ENCODE results near the gene TGFB1.

The TGFB1 gene

GRCh38 chr19:41359741-41360140 lies 6.0 kb upstream of the TGFB1 start:
- no peaks in the 10 kb centered on the region for H3K36me3 ChIP-seq (ENCODE audit: control insufficient read depth in 2 of 2, insufficient read depth in 2 of 2, low read length in 2 of 2)
- no peak overlapping the region for H3K27ac ChIP-seq (ENCODE audit: low read depth in 2 of 2, low read length in 2 of 2)
- H3K9ac ChIP-seq (ENCODE audit: low read depth in 1 of 2, low read length in 2 of 2), result no peak overlapping the region
- no peak overlapping the region for H3K4me3 ChIP-seq (ENCODE audit: low read length in 2 of 2)
- no peaks in the 10 kb centered on the region for H3K27me3 ChIP-seq (ENCODE audit: control insufficient read depth in 2 of 2, insufficient read depth in 2 of 2, low read length in 2 of 2)
- H3K9me3 ChIP-seq (ENCODE audit: control insufficient read depth in 2 of 2, low read length in 2 of 2), result no peaks in the 10 kb centered on the region
- H3K4me1 ChIP-seq (ENCODE audit: control insufficient read depth in 2 of 2, insufficient read depth in 2 of 2, low read length in 2 of 2), result peaks cover 14 to 17% of the 10 kb centered on the region in 2 donors

DNA sequence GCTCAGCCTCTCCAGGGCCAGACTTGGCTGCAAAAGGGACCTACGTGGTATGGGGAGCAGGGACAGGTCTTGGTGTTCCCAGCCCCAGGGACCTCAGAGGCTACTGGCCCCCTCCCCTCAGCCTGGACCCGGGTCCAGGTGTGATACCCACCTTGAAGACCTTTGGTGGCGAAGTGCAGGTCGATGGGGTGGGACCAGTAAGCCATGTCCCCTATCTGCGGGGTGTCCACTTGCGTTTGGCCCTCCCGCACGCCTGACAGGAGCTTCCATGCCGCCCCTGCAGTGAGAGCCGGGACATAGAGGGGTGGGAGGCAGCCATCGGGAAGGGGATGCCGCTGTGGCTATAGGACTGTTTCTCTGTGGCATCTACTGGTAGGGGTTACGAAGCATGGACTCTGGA lies 4.0 kb upstream of the TGFB1 start:
- Histone ChIP-seq H3K36me3 (ENCODE audit: control insufficient read depth in 2 of 2, insufficient read depth in 2 of 2, low read length in 2 of 2) (no peaks in the 10 kb centered on the region), H3K4me3 (ENCODE audit: low read length in 2 of 2) (no peak overlapping the region), H3K27ac (ENCODE audit: low read depth in 2 of 2, low read length in 2 of 2) (no peak overlapping the region), H3K27me3 (ENCODE audit: control insufficient read depth in 2 of 2, insufficient read depth in 2 of 2, low read length in 2 of 2) (peaks cover 0 to 4% of the 10 kb centered on the region in 2 donors), H3K4me1 (ENCODE audit: control insufficient read depth in 2 of 2, insufficient read depth in 2 of 2, low read length in 2 of 2) (peaks cover 11 to 14% of the 10 kb centered on the region in 2 donors), H3K9me3 (ENCODE audit: control insufficient read depth in 2 of 2, low read length in 2 of 2) (no peaks in the 10 kb centered on the region), H3K9ac (ENCODE audit: low read depth in 1 of 2, low read length in 2 of 2) (no peak overlapping the region)

DNA sequence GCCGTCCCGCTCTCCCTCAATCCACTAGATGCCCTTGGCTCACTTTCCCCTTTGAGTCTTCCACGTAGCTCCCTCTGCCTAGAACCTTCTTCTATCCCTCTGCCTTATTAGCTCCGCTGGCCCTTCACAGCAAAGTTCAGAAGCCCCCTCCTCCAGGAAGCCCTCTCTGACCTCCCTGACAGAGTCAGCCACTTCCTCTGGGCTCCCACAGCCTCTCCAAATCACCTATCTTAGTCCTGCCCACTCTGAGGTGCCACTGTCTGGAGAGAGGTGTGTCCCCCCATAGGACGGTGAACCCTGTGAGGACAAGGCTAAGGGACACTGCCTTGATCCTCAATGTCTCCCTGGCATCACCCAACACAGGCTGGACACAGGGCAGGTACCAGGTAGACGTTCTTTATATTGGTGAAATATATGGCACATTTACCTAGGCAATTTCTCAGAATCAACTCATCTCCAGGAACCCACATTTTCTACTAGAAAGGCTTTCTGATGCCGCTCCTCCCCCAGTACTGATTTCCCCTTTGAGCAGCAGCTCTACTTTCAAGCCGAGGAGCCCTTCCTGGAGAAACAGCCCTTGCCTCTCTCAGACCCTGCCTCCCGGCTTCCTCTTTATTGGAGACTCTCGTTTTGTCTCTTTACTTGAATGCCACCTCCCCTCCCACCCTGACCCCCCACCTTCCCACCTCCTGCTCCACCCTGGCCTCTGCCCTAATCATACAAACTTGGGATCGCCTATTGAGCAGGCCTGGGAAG lies 3.4 kb upstream of the TGFB1 start:
- Histone ChIP-seq H3K4me1 (ENCODE audit: control insufficient read depth in 2 of 2, insufficient read depth in 2 of 2, low read length in 2 of 2) (peaks cover 8 to 10% of the 10 kb centered on the region in 2 donors), H3K36me3 (ENCODE audit: control insufficient read depth in 2 of 2, insufficient read depth in 2 of 2, low read length in 2 of 2) (no peaks in the 10 kb centered on the region), H3K9ac (ENCODE audit: low read depth in 1 of 2, low read length in 2 of 2) (no peak overlapping the region), H3K4me3 (ENCODE audit: low read length in 2 of 2) (no peak overlapping the region), H3K9me3 (ENCODE audit: control insufficient read depth in 2 of 2, low read length in 2 of 2) (no peaks in the 10 kb centered on the region), H3K27me3 (ENCODE audit: control insufficient read depth in 2 of 2, insufficient read depth in 2 of 2, low read length in 2 of 2) (peaks cover 0 to 8% of the 10 kb centered on the region in 2 donors), H3K27ac (ENCODE audit: low read depth in 2 of 2, low read length in 2 of 2) (peak overlapping the region in 1 of 2 donors; percentile 32)

- Histone ChIP-seq H3K4me3 (ENCODE audit: low read length in 2 of 2) (no peak overlapping the region), H3K27me3 (ENCODE audit: control insufficient read depth in 2 of 2, insufficient read depth in 2 of 2, low read length in 2 of 2) (peaks cover 0 to 17% of the 10 kb centered on the region in 2 donors), H3K4me1 (ENCODE audit: control insufficient read depth in 2 of 2, insufficient read depth in 2 of 2, low read length in 2 of 2) (peaks cover 15 to 18% of the 10 kb centered on the region in 2 donors), H3K9ac (ENCODE audit: low read depth in 1 of 2, low read length in 2 of 2) (no peak overlapping the region), H3K36me3 (ENCODE audit: control insufficient read depth in 2 of 2, insufficient read depth in 2 of 2, low read length in 2 of 2) (no peaks in the 10 kb centered on the region), H3K27ac (ENCODE audit: low read depth in 2 of 2, low read length in 2 of 2) (no peak overlapping the region), H3K9me3 (ENCODE audit: control insufficient read depth in 2 of 2, low read length in 2 of 2) (no peaks in the 10 kb centered on the region)
Observed at GRCh38 chr19:41355802-41356201, 2.1 kb upstream of the TGFB1 start.

GRCh38 chr19:41355035-41355434 lies 1.3 kb upstream of the TGFB1 start:
- Histone ChIP-seq H3K9ac (ENCODE audit: low read depth in 1 of 2, low read length in 2 of 2) (no peak overlapping the region), H3K9me3 (ENCODE audit: control insufficient read depth in 2 of 2, low read length in 2 of 2) (no peaks in the 10 kb centered on the region), H3K36me3 (ENCODE audit: control insufficient read depth in 2 of 2, insufficient read depth in 2 of 2, low read length in 2 of 2) (no peaks in the 10 kb centered on the region), H3K27me3 (ENCODE audit: control insufficient read depth in 2 of 2, insufficient read depth in 2 of 2, low read length in 2 of 2) (peaks cover 0 to 18% of the 10 kb centered on the region in 2 donors), H3K27ac (ENCODE audit: low read depth in 2 of 2, low read length in 2 of 2) (no peak overlapping the region), H3K4me1 (ENCODE audit: control insufficient read depth in 2 of 2, insufficient read depth in 2 of 2, low read length in 2 of 2) (peaks cover 19 to 20% of the 10 kb centered on the region in 2 donors), H3K4me3 (ENCODE audit: low read length in 2 of 2) (no peak overlapping the region)

GRCh38 chr19:41354343-41354953 lies 726 bp upstream of the TGFB1 start:
- H3K9me3 ChIP-seq (ENCODE audit: control insufficient read depth in 2 of 2, low read length in 2 of 2), result no peaks in the 10 kb centered on the region
- peaks cover 0 to 18% of the 10 kb centered on the region in 2 donors for H3K27me3 ChIP-seq (ENCODE audit: control insufficient read depth in 2 of 2, insufficient read depth in 2 of 2, low read length in 2 of 2)
- H3K4me3 ChIP-seq (ENCODE audit: low read length in 2 of 2), result peak overlapping the region; percentile 20 to 51
- peak overlapping the region in 1 of 2 donors; percentile 77 for H3K27ac ChIP-seq (ENCODE audit: low read depth in 2 of 2, low read length in 2 of 2)
- no peaks in the 10 kb centered on the region for H3K36me3 ChIP-seq (ENCODE audit: control insufficient read depth in 2 of 2, insufficient read depth in 2 of 2, low read length in 2 of 2)
- peak overlapping the region in 1 of 2 donors; percentile 55 for H3K9ac ChIP-seq (ENCODE audit: low read depth in 1 of 2, low read length in 2 of 2)
- peaks cover 19 to 20% of the 10 kb centered on the region in 2 donors for H3K4me1 ChIP-seq (ENCODE audit: control insufficient read depth in 2 of 2, insufficient read depth in 2 of 2, low read length in 2 of 2)

DNA sequence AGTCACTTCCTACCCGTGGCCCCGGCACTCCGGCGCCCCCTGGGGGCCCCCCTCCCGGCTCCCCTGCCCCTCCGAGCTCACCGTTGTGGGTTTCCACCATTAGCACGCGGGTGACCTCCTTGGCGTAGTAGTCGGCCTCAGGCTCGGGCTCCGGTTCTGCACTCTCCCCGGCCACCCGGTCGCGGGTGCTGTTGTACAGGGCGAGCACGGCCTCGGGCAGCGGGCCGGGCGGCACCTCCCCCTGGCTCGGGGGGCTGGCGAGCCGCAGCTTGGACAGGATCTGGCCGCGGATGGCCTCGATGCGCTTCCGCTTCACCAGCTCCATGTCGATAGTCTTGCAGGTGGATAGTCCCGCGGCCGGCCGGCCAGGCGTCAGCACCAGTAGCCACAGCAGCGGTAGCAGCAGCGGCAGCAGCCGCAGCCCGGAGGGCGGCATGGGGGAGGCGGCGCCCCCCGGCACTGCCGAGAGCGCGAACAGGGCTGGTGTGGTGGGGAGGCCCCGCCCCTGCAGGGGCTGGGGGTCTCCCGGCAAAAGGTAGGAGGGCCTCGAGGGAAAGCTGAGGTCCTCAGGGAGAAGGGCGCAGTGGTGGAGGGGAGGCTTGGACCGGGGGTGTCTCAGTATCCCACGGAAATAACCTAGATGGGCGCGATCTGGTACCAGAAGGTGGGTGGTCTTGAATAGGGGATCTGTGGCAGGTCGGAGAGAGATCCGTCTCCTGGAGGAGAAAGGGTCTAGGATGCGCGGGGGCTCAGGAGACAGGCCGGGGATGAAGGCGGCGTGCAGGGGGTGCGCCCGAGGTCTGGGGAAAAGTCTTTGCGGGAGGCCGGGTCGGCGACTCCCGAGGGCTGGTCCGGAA lies 885 bp downstream of the TGFB1 start:
- H3K27ac ChIP-seq (ENCODE audit: low read depth in 2 of 2, low read length in 2 of 2), result peak overlapping the region; percentile 77
- H3K4me1 ChIP-seq (ENCODE audit: control insufficient read depth in 2 of 2, insufficient read depth in 2 of 2, low read length in 2 of 2), result peaks cover 19 to 20% of the 10 kb centered on the region in 2 donors
- H3K27me3 ChIP-seq (ENCODE audit: control insufficient read depth in 2 of 2, insufficient read depth in 2 of 2, low read length in 2 of 2), result peaks cover 0 to 18% of the 10 kb centered on the region in 2 donors
- H3K9ac ChIP-seq (ENCODE audit: low read depth in 1 of 2, low read length in 2 of 2), result peak overlapping the region; percentile 67 to 77
- H3K4me3 ChIP-seq (ENCODE audit: low read length in 2 of 2), result peak overlapping the region; percentile 66 to 80
- H3K36me3 ChIP-seq (ENCODE audit: control insufficient read depth in 2 of 2, insufficient read depth in 2 of 2, low read length in 2 of 2), result no peaks in the 10 kb centered on the region
- H3K9me3 ChIP-seq (ENCODE audit: control insufficient read depth in 2 of 2, low read length in 2 of 2), result no peaks in the 10 kb centered on the region

DNA sequence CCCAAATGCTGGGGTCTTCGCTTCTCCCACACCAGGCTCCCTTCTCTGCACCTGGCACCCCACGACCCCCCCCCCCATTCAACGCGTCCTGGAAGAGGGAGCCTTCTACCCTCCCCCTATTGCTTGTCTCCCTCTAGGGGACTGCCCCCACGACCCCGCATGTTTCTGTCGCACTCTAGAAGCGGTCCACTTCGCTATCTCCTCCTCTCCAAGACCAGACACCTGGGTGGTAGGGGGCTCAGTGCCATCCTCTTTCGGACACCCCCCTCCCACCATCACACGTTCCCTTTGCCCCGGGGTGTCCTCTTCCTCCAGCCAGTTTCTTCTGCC lies 1.5 kb downstream of the TGFB1 start:
- Histone ChIP-seq H3K9ac (ENCODE audit: low read depth in 1 of 2, low read length in 2 of 2) (peak overlapping the region; percentile 67 to 72), H3K4me1 (ENCODE audit: control insufficient read depth in 2 of 2, insufficient read depth in 2 of 2, low read length in 2 of 2) (peaks cover 19 to 20% of the 10 kb centered on the region in 2 donors), H3K27ac (ENCODE audit: low read depth in 2 of 2, low read length in 2 of 2) (peak overlapping the region; percentile 77), H3K4me3 (ENCODE audit: low read length in 2 of 2) (peak overlapping the region; percentile 66 to 80), H3K9me3 (ENCODE audit: control insufficient read depth in 2 of 2, low read length in 2 of 2) (no peaks in the 10 kb centered on the region), H3K27me3 (ENCODE audit: control insufficient read depth in 2 of 2, insufficient read depth in 2 of 2, low read length in 2 of 2) (peaks cover 0 to 18% of the 10 kb centered on the region in 2 donors), H3K36me3 (ENCODE audit: control insufficient read depth in 2 of 2, insufficient read depth in 2 of 2, low read length in 2 of 2) (no peaks in the 10 kb centered on the region)

GRCh38 chr19:41351339-41352245 lies 2.1 kb downstream of the TGFB1 start:
- H3K9ac ChIP-seq (ENCODE audit: low read depth in 1 of 2, low read length in 2 of 2), result peak overlapping the region; percentile 67 to 72
- peak overlapping the region; percentile 66 to 80 for H3K4me3 ChIP-seq (ENCODE audit: low read length in 2 of 2)
- H3K36me3 ChIP-seq (ENCODE audit: control insufficient read depth in 2 of 2, insufficient read depth in 2 of 2, low read length in 2 of 2), result no peaks in the 10 kb centered on the region
- no peaks in the 10 kb centered on the region for H3K9me3 ChIP-seq (ENCODE audit: control insufficient read depth in 2 of 2, low read length in 2 of 2)
- H3K27ac ChIP-seq (ENCODE audit: low read depth in 2 of 2, low read length in 2 of 2), result peak overlapping the region; percentile 30 to 77
- H3K27me3 ChIP-seq (ENCODE audit: control insufficient read depth in 2 of 2, insufficient read depth in 2 of 2, low read length in 2 of 2), result peaks cover 0 to 18% of the 10 kb centered on the region in 2 donors
- peaks cover 19 to 20% of the 10 kb centered on the region in 2 donors for H3K4me1 ChIP-seq (ENCODE audit: control insufficient read depth in 2 of 2, insufficient read depth in 2 of 2, low read length in 2 of 2)
